Epidermal melanocyte (primary cell): Measurements from ENCODE around the gene TTYH3.

Source experiments
- DNase-seq: peaks from one replicate; pipeline ENCODE4 v3.0.0; 2011; ENCODE audit warnings: low spot score; ENCODE audit not compliant: insufficient read length

Gene TTYH3

DNA sequence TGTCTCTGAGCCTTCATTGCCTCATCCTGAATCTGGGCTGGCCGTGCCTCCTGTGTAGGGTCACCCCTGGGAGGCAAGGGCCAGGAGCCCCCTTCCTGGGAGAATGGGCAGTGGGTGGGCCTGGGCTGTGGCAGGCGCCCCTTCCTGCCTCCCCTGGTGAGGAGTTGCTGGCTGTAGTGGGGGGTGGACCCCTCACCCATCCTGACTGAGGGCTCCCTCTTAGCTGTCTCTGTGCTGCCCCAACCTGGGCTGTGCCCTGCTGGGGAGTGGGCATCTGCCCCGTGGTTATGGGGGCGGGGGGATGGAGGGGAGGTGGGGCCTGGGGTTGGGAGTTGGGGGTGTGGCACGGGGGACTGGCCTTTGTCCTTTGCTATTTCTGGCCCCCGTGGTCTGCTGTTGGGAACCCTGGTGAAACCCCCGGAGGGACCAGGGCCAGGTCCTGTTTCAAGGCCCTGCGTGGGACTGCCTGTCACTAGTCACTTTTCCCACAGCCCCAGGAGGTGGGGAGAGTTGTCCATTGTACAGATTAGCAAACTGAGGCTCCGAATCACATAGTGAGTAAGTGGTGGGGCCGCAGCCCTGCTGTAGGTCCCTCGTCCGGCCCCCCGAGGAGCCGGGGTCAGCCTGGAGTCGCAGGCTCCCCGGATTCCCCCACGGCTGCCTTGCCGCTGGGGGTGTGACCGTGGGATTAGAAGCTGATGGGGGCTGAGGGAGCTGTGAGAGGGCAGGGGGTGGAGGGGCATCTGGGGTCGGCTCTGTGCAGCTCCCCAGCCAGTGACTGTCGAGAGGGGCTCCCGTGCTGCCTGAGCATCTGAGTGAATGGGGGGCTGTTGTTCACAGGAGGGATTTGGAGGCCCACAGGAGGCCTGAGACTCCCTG is 2.7 kb downstream of the TTYH3 start:
- no peak for DNase-seq

DNA sequence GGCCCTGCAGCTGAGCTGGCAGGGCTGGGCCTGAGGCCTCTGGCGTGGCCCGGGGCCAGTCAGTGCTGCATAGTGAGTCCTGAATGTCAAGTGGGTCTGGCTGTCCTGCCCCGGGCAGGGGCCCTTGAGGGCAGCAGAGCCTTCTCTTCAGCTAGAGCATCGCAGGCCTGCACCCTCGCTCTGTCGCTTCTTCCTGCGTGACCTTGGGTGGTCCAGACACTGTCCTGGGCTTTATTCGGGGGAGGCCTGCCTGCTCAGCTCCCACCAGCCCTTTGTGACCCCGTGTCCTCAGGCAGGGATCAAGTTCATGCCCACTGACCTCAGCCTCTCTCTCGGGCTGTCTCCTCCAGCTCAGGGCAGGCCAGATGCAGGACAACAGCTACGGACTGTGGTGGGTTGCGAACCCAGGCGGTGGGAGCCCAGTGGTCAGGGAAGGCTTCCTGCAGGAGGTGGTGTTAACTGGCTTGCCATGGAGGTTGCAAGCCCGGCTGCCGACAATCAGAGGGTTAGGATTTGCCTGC is 3.4 kb downstream of the TTYH3 start:
- no peak for DNase-seq

DNA sequence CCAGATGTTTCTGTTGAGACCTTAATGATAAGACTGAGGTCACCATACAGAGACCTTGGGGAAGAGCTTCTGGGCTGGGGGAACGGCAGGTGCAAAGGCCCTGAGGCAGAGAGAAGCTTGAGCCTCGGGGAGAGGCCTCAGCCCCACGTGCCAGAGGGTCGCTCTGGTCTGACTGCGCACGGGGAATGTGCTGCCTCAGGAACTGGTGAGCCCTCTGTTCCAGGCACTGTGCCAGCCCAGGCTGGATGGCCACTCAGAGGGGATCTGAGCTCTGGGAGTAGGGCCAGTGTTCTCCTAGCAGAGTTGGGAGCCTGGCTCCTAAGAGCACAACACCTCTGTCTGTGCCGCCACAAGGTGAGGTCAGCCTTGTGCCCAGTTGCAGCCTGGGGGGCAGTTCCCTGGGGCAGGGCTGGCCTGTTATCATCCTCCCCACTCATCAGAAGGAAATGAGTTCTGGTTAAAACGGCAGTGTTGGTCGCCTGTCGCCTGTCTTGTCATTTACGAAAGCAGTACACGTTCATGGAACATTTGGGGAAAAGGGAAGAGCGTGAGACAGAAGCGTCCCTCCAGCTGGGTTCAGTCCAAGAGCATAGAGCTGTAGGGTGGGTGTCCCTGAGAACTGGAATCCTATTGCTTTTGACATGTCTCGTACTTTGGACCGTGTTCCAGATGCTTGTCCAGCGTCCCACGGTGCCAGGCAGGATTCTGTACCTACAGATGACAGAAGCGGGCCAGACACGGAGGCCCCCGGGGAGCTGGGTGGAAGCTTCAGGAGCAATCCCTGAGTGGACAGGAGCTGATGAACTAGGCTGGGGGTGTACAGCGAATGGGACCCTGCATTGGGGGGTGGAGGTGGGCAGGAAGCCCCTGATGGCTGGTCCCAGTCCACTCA is 4.3 kb downstream of the TTYH3 start:
- DNase-seq: no peak

DNA sequence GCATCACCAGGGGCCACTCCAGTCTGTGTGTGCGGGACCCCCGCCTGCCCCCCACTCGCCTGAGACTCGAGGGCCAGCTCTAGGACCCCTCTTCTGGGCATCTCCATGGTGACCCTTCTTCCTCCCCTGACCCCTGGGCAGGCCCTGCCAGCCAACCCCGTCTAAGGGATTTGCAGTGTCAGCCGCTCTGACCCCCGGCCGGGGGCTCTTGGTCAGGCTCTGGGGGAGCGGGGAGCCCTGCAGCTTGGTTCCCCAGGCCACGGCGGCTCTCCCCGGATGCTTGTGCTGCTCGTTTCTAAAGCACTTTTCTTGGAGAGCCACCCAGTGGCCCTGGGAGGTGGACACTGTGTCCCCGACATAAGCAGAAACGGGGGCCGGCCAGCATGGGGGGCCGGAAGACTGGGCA is 5.3 kb downstream of the TTYH3 start:
- no peak for DNase-seq

DNA sequence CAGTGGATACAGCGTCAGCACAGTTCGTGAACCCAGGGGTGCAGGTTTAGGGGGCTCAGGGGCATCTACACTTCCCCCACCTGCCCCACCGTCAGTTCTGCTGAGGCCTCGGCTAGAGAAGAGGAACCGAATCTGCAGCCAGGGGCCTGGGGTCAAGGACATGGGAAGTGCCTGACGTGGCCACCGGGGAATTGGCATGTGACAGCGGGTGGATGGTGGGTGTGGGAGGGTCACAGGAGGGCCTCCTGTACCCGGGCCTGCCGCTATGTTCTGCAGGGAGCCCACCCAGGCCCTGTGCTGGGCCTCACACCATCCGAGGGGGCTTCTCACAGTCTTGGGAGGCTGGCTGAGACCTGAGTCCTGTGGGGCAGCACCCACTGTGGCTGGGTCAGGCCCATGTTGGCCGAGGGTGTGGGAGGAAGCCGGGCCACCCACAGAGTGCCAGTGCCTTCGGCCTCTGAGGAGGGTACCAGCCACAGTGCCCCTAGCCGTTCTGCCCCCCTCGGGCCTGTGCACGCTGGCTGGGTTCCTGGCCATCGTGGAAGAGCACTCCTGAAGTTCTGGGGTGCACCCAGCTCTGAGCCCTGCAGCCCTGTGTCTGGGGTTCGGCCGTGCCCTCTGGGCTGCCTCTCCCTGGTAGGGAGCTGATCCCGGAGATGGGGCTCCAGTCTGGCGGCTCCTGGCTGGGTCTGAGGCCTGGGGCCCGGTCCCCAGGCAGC is 5.9 kb downstream of the TTYH3 start:
- DNase-seq: no peak

DNA sequence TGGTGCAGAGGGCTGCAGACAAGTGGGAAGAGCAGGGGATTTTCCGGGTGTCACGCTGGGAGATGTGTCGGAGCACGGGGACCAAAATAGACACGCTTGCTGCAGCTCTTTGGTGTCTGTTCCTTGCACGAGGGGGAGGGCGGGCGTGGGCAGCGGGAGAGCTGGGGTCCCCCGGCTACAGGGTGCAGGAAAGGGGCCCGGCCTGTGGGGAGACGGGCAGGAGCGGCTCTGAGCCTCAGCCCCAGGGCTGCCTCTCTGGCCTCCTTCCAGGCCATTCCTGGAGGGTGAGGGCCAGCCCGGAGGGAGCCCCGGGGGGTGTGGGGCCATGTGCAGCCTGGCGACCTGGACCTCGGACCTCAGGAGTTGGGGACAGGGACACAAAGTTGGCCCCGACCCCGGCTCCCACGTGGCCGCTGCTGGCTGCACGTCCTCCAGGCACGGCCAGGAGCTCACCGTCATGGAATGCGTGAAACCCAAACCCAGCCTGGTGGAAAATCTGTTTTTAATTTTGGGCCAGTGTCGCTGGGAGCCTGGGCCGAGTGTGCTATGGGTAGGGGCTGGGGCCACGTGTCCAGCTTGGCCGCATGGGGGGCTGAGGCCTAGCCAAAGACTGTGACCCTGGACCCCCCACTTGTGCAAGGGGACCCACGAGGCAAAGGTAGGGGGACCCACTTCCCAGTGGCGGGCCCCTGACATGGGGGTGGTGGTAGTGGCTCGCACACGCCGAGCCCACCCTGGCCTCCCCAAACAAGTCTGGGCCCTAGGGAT is 6.6 kb downstream of the TTYH3 start:
- peak; percentile 51 for DNase-seq

- no peak for DNase-seq
Observed at GRCh38 chr7:2639181-2639681, 7.4 kb downstream of the TTYH3 start.

DNA sequence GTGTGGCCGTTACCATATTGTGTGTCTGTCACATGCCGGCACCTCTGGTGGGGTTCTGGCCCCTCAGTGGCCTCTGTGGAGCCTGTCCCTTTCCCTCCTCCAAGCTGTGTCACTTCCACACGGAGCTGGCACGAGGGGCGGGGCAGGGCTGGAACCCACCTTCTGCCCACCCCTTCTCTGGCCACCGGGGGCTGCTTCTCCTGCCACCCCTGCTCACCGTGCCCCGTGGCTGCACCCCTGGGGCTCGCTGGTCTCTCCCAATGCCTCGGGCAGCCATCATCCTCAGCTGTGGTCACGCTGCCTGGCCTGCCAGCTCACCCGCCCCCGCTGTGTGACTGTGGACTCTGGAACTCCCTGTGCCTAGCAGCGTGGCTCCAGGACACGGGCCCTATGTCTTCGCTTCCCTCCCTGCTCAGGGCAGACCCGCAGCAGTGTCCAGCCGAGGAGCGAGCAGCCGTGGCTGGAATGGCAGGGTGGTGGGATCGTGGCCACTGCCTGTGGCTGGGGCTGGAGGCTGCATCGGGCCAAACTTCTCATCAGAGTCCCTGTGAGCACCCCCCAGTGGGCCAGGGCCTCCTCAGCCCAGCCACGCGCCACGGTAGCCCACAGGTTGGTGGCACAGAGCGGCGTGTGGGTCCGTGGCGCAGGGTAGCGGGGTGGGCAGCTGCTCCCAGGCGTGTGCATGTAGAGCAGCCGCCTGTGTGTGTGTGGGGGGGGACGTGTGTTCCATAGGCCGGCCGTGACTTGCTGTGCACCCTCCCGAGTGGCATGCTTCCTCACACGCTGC is 8.1 kb downstream of the TTYH3 start:
- no peak for DNase-seq

DNA sequence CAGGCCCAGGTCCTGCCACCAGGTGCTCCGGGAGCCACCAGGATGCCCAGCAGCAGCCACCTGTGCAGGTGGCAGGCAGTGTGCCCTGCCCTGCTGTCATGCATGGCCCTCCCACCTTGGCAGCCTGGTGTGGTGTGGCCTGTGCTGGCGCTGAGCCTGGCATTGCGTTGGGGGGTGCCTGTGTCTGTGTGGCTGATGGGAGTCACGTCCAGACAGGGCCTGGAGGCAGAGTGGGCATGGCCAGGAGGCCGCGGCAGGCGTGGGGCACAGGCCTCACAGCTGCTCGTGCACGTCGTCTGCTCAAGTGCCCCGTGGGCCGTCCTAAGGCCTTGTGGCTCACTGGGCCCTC is 8.7 kb downstream of the TTYH3 start:
- DNase-seq: no peak

GRCh38 chr7:2640846-2641316 is 9.1 kb downstream of the TTYH3 start:
- DNase-seq: no peak

DNA sequence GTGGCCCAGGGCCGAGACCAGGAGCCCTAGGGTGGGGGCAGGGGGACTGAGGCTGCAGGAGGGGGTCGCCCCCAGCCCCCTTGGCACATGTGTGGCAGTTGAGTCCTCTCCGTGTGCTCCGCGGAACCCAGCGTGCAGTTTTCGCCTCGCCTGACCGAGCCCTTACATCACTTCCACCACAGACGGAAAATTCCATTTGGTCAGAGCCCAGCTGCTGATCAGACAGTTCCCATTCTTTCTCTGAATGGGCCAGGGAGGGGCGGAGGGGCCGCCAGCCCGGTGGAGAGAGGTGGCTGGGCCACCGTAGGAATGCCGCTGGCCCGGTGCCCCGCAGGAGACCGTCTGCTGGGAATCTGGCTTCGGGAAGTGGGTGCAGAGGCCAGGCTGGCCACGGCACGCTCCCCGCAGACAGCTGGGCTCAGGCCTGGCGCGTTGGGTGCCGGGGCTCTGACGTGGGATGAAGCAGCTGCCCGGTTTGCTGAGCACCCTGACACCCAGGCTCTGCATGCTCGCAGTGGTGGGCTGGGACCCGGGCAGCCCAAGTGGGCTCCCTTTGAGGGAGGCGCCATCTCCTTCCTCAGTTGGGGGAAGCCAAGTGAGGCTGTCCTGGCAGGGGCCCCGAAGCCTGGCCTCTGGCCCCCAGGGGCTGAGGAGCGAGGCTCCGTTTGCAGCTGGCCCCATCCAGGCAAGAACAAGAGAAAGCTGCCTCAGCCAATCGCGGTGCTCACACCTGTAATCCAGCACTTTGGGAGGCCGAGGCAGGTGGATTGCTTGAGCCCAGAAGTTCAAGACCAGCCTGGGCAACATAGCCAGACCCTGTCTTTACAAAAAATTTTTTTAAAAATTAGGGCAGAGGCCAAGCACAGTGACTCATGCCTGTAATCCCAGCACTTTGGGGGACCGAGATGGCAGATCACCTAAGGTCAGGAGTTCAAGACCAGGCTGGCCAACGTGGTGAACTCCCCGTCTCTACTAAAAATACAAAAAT is 9.9 kb downstream of the TTYH3 start:
- peak; percentile 85 for DNase-seq

GRCh38 chr7:2643386-2644219 is 11.8 kb downstream of the TTYH3 start:
- DNase-seq: no peak

DNA sequence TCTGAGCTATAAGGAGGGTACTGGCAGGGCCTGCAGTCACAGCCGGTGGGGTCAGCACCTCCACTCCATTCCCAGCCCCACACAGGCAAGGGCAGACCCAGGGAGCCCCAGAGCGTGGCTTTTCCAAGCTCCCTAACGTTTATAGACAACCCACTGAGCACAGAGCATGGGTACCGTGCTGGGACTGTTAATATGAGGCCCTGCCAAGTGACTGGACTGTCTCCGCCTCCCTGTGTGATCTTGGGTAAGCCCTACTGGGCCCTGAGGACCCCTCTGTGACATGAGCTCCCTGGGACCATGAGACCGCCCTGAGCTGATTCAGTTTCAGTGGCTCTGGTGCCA is 12.4 kb downstream of the TTYH3 start:
- DNase-seq: no peak

DNA sequence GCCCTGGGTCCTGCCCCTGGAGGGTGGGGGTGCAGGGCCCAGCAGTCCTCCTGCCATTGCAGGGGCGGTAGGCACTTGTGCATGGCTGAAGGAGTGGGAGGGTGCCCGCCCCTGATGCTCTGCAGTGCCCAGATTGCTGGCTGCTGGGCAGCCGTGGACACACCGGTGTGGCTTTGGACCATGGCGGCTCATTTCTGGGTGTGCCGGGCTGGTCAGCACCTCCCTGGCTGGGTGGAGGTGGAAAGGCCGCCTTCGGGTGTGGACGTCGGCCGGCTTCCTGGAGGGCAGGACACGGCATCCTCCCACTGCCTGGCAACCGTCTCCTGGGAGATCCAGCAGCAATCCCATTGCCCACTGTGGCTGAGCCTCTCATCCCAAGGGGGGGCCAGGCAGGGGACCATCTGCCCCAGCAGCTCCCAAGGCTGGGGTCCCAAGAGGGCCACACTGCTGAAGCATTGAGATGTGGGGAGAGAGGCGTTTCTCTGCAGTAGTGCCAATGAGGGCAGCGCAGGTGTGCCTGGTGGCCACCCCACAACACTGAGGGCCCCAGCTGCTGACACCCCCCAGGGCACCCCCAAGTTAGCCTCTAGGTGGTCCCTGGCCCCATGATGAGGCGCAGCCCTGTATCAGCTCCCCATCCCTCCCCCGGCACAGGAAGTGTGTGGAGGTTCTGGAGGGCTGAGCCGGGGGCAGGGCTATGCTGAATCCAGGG is 12.9 kb downstream of the TTYH3 start:
- no peak for DNase-seq

DNA sequence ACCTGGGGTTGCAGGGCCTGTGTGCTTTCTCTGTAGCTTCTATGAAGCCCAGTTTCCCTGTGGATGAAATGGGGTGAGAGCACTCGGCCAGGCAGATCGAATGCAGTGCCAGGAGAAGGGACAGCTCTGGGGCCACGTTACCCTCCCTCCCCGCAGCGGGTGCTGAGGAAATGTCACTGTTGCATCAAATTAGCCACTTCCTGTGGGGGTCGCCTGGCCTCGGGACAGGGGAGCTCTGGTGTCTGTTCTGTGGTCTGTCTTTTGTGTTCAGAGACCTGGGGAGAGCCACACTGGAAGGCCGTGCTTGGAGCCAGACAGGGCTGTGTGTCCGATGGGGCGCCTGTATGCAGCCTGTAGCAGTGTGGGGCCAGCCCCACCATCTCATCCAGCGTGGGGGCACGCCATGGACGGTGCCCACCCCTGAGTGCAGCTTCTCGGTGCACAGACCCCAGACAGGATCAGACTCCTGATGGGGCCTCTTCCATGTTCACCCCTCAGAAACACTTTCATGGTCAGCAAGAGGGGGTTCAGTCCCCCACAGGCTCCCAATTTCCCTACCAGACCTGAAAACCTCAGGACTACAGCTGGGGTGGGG is 13.6 kb downstream of the TTYH3 start:
- no peak for DNase-seq

GRCh38 chr7:2646336-2646679 is 14.5 kb downstream of the TTYH3 start:
- no peak for DNase-seq
